Stimulated activated CD4-positive, alpha-beta T cell treated with anti-CD3 and anti-CD28 coated beads, Interleukin-4, amount 100 ng/mL, for 1 hour (primary cell): ENCODE results near the gene TLN1.

Experiments used
- DNase-seq: peaks from one replicate; pipeline ENCODE4 v3.0.0-alpha.2; 2020

The TLN1 gene

DNA sequence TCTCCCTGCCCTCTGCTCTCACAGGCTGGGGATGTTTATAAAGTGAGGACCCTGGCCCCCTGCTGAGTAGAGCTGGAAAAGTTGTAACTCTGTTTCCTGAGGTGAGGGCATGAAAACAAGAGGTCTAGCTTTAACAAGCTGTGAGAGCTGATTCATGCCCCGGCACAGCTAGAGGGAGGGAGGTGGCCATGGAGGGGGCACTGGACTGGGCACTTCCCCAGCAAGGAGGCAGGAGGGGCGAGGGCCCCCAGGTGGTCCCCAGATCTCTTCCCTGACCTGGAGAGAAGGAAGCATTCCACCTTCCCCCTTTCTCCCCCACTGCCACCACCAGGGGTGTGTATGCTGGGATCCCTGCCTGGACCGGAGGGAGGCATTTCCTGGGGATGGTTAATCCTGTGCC lies 22.3 kb upstream of the TLN1 start, which contains the start of gene MSMP:
MSMP (minus strand) TSS at position 13 of the 400 bp plus-strand sequence. CDS start 147 bp downstream, outside the sequence.
- DNase-seq: no peak

- DNase-seq: no peak
These were observed 21.5 kb upstream of the TLN1 start for GRCh38 chr9:35753466-35753865.

DNA sequence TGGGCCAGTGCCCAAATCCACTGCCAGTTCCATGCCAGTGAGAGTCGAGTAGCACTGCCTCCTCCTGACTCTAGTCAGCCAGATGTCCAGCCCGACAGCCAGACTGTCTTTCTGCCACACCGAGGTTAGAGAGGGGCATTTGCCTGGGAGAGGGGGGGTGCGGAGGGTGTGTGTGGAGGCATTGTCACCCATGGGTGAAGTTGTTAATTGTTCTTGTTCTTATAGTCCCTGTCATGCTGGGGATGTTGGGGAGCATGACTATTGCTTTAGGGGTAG lies 18.2 kb upstream of the TLN1 start:
- DNase-seq: no peak

GRCh38 chr9:35749515-35750255 lies 17.7 kb upstream of the TLN1 start:
- peak; percentile 26 for DNase-seq

- DNase-seq: peak; percentile 70
These were observed 17.0 kb upstream of the TLN1 start, which contains the start of the genes GBA2 and RGP1 for GRCh38 chr9:35748858-35749514. GBA2 (minus strand) TSS chr9:35749228; CDS start chr9:35748704, 524 bp downstream. RGP1 (plus strand) TSS chr9:35749287; CDS start chr9:35749756, 469 bp downstream.

DNA sequence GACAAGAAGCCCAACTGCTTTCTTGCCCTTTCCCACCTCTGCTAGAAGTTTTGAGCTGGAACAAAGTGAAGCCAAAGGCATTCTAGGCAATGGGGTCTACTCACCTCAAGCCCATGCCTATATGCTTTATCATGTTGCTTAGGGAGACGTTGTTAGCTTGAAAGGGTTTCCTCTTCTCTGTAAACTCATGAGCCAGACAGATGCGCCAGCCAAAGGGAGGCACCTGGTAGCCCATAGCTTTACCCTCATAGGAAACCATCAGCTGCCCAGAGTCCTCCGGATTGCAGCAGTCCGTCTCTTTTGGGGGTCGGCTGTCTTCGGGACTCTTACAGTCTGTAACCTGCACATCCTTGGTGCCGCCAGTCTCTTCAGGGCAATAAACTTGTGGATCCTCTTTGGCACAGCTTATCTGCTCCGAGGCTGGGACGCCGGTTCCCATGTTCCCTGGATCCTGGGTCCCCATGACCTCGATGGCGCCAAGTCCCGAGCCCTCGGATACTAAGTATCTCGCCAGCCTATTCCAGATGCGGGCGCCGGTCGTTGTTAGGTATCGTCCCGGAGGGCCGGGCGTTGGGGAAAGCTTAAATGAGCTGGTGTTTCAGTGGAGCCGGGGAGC lies 16.4 kb upstream of the TLN1 start:
- no peak for DNase-seq

DNA sequence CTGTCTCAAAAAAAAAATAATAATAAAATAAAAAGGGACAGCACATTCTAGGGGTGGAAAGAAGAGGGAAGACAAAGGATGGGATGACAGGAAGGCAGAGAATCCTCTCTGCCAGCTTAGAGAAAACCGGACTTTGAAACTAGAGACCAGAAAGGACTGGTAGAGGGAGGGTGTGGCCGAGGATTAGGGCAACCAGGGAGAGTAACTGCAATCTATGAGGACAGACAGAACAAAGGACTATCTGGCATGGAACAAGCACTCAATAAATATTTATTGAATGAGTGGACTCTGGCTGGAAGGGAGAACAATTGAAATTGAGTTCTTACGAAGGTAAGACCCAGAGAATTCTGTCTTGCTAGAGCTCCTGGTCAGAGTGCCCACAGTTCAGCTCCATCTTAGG lies 14.6 kb upstream of the TLN1 start:
- DNase-seq: no peak

DNA sequence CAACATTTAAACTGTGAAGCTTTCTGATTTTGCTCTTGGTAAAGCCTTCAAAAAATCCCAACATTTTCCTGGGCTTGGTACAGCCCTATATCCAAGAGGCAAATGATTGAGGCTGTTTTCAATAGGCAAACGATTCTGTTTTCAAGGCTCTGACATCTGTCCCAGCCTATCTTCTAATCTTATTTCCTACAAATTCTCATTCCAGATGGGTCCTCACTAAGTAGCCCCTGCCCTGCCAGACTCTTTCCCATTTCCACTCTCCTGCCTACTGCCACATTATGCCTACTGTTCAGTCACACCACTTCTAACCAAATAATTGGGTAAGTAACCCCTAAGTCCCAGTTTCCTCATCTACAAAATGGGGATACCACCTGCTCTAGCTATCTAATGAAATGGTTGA lies 13.6 kb upstream of the TLN1 start:
- DNase-seq: no peak

- DNase-seq: no peak
These were observed 12.0 kb upstream of the TLN1 start for GRCh38 chr9:35743880-35744518.

GRCh38 chr9:35743452-35743851 lies 11.5 kb upstream of the TLN1 start:
- no peak for DNase-seq

GRCh38 chr9:35741740-35742139 lies 9.7 kb upstream of the TLN1 start:
- DNase-seq: no peak

DNA sequence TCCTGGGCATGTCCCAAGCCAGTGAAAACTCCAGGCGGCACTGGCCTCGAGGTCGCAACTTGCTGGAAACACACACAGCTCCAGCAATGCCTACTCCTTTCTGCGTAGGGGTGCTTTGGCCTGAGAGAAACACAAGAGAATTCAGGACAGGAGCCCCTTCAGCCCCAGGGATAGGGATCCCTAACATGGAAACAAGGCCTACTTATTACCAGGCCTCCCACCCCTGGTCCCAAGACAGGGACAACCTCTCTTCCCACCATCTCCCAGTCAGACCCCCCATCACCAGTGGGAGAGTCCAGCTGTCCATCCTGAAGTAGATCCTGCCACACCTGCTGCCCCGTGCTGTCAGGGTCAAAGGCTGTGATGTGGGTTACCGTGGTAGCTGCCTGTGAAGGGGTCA lies 8.2 kb upstream of the TLN1 start:
- no peak for DNase-seq

DNA sequence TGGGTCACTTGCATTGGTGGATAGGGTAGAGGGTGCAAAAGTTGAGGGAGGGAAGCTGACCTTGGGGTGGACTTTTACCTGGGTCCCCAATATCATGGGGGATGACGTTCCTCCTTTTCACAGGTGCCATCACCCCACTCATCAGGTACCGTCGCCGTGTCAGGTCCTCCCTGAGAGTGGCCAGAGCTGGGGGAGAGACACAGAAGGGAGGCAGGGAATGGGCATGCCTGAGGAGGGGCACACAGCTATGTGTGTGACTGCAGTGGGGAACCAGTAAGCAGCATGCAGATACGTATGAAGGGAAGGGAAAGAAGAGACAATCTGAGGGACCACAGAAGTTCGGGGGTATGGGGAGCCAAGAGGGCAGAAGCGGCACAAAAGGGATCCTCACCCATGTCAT lies 6.9 kb upstream of the TLN1 start:
- DNase-seq: no peak

DNA sequence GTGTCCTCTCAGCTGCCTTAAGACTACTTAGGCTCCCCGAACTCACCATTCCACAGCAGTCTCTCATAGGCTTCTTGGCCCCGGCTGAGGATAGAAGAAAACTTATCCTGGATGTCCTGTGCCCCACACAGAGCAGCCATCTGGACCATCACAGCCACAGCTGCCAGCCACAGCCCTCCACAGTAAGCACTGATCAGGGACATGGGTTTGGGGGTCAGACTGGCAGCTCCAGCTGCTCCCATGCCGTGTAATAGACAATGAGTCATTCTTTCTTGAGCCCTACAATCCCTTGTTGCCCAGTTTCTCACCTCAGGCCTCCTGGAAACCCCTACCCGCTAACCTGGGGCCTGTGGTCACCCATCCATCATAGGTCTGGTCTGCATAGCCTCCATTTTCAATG lies 6.2 kb upstream of the TLN1 start:
- no peak for DNase-seq

DNA sequence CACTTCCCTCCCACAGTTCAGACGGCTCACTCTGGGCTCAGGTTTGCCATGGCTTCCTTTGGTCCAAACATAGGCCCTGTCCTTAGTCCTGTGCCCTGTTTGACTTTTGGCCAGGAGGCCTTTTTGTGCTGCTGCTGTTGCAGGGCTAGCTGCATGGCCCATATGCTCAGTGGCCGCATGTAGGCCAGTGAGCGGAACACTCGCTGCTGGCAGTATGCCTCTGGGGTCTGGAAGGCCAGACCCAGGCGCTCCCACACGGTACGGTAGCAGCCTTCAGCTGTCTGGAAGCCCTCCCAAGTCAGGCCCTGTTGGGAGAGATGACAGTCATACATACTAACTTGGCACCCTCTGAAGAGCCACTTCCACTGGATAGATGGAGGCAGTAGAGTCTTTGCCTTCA lies 5.1 kb upstream of the TLN1 start:
- DNase-seq: no peak

DNA sequence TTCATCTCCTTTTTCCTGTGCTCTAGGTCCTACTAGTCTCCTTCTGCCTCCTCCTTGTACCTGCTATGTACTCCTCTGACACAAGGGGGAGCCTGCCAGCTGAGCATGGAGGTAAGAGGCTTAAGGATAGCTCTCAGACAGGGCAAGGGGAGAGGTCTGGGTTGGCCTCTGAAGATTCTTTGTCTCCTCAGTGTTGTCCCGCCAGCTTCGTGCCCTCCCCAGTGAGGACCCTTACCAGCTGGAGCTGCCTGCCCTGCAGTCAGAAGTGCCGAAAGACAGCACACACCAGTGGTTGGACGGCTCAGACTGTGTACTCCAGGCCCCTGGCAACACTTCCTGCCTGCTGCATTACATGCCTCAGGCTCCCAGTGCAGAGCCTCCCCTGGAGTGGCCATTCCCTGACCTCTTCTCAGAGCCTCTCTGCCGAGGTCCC lies 4.2 kb upstream of the TLN1 start:
- peak; percentile 54 for DNase-seq

DNA sequence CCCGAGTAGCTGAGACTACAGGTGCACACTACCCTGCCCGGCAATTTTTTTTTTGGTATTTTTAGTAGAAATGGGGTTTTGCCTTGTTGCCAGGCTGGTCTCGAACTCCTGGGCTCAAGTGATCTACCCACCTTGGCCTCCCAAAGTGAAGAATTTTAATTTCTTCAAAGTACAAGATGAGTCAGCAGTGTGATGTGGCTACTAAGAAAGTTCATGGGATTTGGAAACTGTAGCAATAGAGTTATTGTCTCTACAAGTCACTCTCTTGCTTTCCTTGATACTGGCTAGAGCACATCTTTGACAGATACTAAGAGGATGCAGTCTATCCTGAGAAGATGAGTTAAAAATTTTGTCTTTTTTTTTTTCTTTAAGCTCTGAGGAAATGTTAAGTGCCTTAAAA lies 2.1 kb upstream of the TLN1 start:
- DNase-seq: no peak

DNA sequence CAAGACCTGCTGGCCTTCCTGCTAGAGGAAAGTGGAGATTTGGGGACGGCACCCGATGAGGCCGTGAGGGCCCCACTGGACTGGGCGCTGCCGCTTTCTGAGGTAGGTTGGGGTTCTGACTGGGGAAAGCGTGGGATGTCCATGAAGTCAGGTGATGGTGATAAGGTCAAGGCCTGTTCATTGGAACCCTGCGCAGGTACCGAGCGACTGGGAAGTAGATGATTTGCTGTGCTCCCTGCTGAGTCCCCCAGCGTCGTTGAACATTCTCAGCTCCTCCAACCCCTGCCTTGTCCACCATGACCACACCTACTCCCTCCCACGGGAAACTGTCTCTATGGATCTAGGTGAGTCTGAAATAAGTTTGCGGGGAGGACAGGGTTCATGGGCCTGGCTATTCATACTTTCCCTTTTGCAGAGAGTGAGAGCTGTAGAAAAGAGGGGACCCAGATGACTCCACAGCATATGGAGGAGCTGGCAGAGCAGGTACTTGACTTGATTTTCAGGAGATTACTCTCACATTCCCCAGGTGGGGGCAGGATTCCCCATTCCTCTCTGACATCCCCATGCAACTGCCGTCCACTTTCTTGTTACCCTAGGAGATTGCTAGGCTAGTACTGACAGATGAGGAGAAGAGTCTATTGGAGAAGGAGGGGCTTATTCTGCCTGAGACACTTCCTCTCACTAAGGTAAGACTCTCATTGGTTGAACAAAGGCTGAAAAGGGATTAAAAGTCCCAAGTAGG lies 976 bp upstream of the TLN1 start:
- DNase-seq: peak; percentile 14

GRCh38 chr9:35731415-35732184 lies 395 bp downstream of the TLN1 start:
- DNase-seq: peak; percentile 38

DNA sequence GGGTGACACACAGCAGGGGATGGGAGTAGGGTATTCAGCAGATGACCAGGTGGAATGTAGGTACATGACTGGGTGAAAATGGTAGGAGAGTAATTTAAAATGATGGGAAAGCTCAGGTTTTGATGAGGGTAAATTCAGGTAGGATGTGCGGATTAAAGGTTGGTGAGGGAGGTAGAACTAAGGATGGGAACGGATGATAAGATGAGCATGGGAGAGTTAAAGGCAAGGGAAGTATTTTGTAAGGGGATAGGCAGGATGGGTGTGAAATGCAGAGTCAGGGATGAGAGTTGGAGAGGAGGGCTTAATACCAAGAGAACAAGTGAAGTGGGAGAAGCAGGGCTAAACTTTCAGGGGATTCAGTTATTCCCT lies 1.5 kb downstream of the TLN1 start:
- DNase-seq: no peak

- DNase-seq: no peak
These were observed 2.1 kb downstream of the TLN1 start for GRCh38 chr9:35729700-35730485.
